ENCODE data around the gene SLC48A1. TPM values are rescaled to one million over a fixed set of nuclear protein-coding genes. Genes with fewer than 3 reads are reported as not detected.

The SLC48A1 gene
- polyA plus RNA-seq, 1 of the 3 experiments (the other 2 are of a cell fraction) = 7.3 TPM

GRCh38 chr12:47791874-47792273 is 18.8 kb downstream of the SLC48A1 start:
- Histone ChIP-seq H3K36me3 (replicated peaks in 1 of 2; ENCODE audit: control insufficient read depth in 1 of 2, insufficient read depth in 2 of 2, low read length in 1 of 2) (peaks cover 38 to 87% of the 10 kb centered on the region in 2 experiments), H3K4me2 (no peak overlapping the region), H3K27ac (ENCODE audit: low read depth in 2 of 2, low read length in 1 of 2) (no peak overlapping the region), H2AFZ (ENCODE audit: low read depth) (no peak overlapping the region), H3F3A (replicated peaks; ENCODE audit: insufficient read depth) (no peaks in the 10 kb centered on the region), H3K9me3 (no peaks in the 10 kb centered on the region), H3K9me2 (no peaks in the 10 kb centered on the region), H3K9ac (no peak overlapping the region), H4K20me1 (ENCODE audit: insufficient read depth) (no peaks in the 10 kb centered on the region), H3K79me2 (ENCODE audit: insufficient read depth) (peaks cover 5% of the 10 kb centered on the region; the same call in 1 of the 2 replicates), H3K4me1 (ENCODE audit: control insufficient read depth in 1 of 2, insufficient read depth in 2 of 2, low read depth in 1 of 2, low read length in 1 of 2) (peaks cover 0 to 5% of the 10 kb centered on the region in 2 experiments; a peak in 1 of 4 replicates), H3K27me3 (ENCODE audit: insufficient read depth) (no peaks in the 10 kb centered on the region), H3K4me3 (ENCODE audit: low read depth in 2 of 2, low read length in 1 of 2) (no peak overlapping the region)
- POLR2A ChIA-PET = interaction anchor here (1.0 kb wide), 1 partner anchor 17 kb away, joined by 3 read pairs; no protein-coding TSS in a partner anchor
- CTCF ChIA-PET = interaction anchor here (1.3 to 5.8 kb wide), 6 partner anchors 12 to 140 kb away, joined by 3 to 62 read pairs (median 32); no protein-coding TSS in a partner anchor
- no peak for DNase-seq
- TF ChIP-seq YY1 (IDR thresholded peaks at IDR 0.05; ENCODE audit: low read depth) (no peak), JUND (IDR thresholded peaks at IDR 0.05) (no peak), GABPA (IDR thresholded peaks at IDR 0.05; ENCODE audit: low read depth) (no peak), ELF1 (IDR thresholded peaks at IDR 0.05) (no peak), EZH2phosphoT487 (IDR thresholded peaks at IDR 0.05; ENCODE audit: borderline replicate concordance, low read depth) (no peak), TAF1 (IDR thresholded peaks at IDR 0.05; ENCODE audit: borderline replicate concordance, low read depth, low read length) (no peak), SIN3A (IDR thresholded peaks at IDR 0.05; ENCODE audit: borderline replicate concordance, low read depth, low read length) (no peak), FOXM1 (IDR thresholded peaks at IDR 0.05; ENCODE audit: low read depth) (no peak), MAX (IDR thresholded peaks at IDR 0.05; ENCODE audit: low read depth) (no peak), MXI1 (IDR thresholded peaks at IDR 0.05; ENCODE audit: low read depth, low read length) (no peak), NFIC (IDR thresholded peaks at IDR 0.05; ENCODE audit: borderline replicate concordance) (no peak), POLR2AphosphoS5 (IDR thresholded peaks at IDR 0.05; ENCODE audit: low read depth, low read length) (no peak), RFX5 (IDR thresholded peaks at IDR 0.05; ENCODE audit: low read length) (no peak), FOXJ3 (CRISPR knock-in tag; IDR thresholded peaks at IDR 0.05) (no peak), NRF1 (IDR thresholded peaks at IDR 0.05; ENCODE audit: low read depth, low read length) (no peak), USF2 (IDR thresholded peaks at IDR 0.05; ENCODE audit: borderline replicate concordance, low read depth, low read length) (no peak), SMC3 (IDR thresholded peaks at IDR 0.05; ENCODE audit: low read depth, low read length) (no peak), RCOR1 (IDR thresholded peaks at IDR 0.05; ENCODE audit: low read length) (no peak)
- TF ChIP-seq, protein P1, sequence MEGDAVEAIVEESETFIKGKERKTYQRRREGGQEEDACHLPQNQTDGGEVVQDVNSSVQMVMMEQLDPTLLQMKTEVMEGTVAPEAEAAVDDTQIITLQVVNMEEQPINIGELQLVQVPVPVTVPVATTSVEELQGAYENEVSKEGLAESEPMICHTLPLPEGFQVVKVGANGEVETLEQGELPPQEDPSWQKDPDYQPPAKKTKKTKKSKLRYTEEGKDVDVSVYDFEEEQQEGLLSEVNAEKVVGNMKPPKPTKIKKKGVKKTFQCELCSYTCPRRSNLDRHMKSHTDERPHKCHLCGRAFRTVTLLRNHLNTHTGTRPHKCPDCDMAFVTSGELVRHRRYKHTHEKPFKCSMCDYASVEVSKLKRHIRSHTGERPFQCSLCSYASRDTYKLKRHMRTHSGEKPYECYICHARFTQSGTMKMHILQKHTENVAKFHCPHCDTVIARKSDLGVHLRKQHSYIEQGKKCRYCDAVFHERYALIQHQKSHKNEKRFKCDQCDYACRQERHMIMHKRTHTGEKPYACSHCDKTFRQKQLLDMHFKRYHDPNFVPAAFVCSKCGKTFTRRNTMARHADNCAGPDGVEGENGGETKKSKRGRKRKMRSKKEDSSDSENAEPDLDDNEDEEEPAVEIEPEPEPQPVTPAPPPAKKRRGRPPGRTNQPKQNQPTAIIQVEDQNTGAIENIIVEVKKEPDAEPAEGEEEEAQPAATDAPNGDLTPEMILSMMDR (IDR thresholded peaks at IDR 0.05) = no peak
- TF ChIP-seq, protein P2, sequence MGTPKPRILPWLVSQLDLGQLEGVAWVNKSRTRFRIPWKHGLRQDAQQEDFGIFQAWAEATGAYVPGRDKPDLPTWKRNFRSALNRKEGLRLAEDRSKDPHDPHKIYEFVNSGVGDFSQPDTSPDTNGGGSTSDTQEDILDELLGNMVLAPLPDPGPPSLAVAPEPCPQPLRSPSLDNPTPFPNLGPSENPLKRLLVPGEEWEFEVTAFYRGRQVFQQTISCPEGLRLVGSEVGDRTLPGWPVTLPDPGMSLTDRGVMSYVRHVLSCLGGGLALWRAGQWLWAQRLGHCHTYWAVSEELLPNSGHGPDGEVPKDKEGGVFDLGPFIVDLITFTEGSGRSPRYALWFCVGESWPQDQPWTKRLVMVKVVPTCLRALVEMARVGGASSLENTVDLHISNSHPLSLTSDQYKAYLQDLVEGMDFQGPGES (IDR thresholded peaks at IDR 0.05; ENCODE audit: low read depth, low read length) = no peak
- WGBS (ENCODE audit: low lambda C conversion rate) = over 99% methylated on average over 16 of the region's 16 CpGs

Measured in SK-N-SH (cell line).